Measurements from ENCODE around the gene FALEC.

FALEC gene

GRCh38 chr1:150548324-150548631 is 32.7 kb downstream of the FALEC start:
- no peak for DNase-seq

- DNase-seq = peak; percentile 83
Measured at GRCh38 chr1:150548632-150549495, 33.3 kb downstream of the FALEC start, which contains the start of gene ADAMTSL4. Gene ADAMTSL4 (plus strand): TSS chr1:150549408. CDS start chr1:150552289, 2,881 bp downstream.

GRCh38 chr1:150549496-150550221 is 34.1 kb downstream of the FALEC start:
- no peak for DNase-seq

GRCh38 chr1:150550222-150551050 is 34.9 kb downstream of the FALEC start:
- no peak for DNase-seq

GRCh38 chr1:150551051-150551783 is 35.7 kb downstream of the FALEC start:
- DNase-seq = no peak

GRCh38 chr1:150551784-150552127 is 36.2 kb downstream of the FALEC start:
- no peak for DNase-seq

GRCh38 chr1:150552128-150552910 is 36.8 kb downstream of the FALEC start:
- peak; percentile 60 for DNase-seq

- peak; percentile 50 for DNase-seq
Measured at GRCh38 chr1:150552911-150553289, 37.3 kb downstream of the FALEC start.

GRCh38 chr1:150553392-150554085 is 38.0 kb downstream of the FALEC start:
- DNase-seq = no peak

- no peak for DNase-seq
Measured at GRCh38 chr1:150554086-150554452, 38.5 kb downstream of the FALEC start.

GRCh38 chr1:150555198-150555970 is 39.8 kb downstream of the FALEC start:
- no peak for DNase-seq

- DNase-seq = no peak
Measured at GRCh38 chr1:150555971-150556865, 40.7 kb downstream of the FALEC start.

- DNase-seq = no peak
Measured at GRCh38 chr1:150557065-150557600, 41.6 kb downstream of the FALEC start.

- no peak for DNase-seq
Measured at GRCh38 chr1:150557813-150558212, 42.3 kb downstream of the FALEC start.

GRCh38 chr1:150558303-150558704 is 42.8 kb downstream of the FALEC start:
- DNase-seq = no peak

- no peak for DNase-seq
Measured at GRCh38 chr1:150558761-150559655, 43.5 kb downstream of the FALEC start.

- DNase-seq = no peak
Measured at GRCh38 chr1:150559656-150560010, 44.1 kb downstream of the FALEC start.

- peak; percentile 89 for DNase-seq
Measured at GRCh38 chr1:150560011-150560438, 44.5 kb downstream of the FALEC start.
